ENCODE data around the gene OR6B3.

OR6B3 gene

GRCh38 chr2:240032406-240033329 lies 20.7 kb downstream of the OR6B3 start:
- Histone ChIP-seq H3K9me3 (ENCODE audit: control insufficient read depth, insufficient read depth, low read length) (no peaks in the 10 kb centered on the region), H3K4me3 (ENCODE audit: low read length) (no peak overlapping the region), H3K27me3 (ENCODE audit: control insufficient read depth, low read length) (peaks cover 10% of the 10 kb centered on the region; the same call in 1 of the 2 replicates), H3K36me3 (ENCODE audit: control insufficient read depth, low read length) (no peaks in the 10 kb centered on the region), H3K4me1 (ENCODE audit: control insufficient read depth, low read length) (no peaks in the 10 kb centered on the region), H3K9me2 (replicated peaks; ENCODE audit: control insufficient read depth, low read length) (no peaks in the 10 kb centered on the region), H3K27ac (ENCODE audit: low read depth, low read length) (no peak overlapping the region), H4K20me1 (ENCODE audit: control insufficient read depth, insufficient read depth, low read depth, low read length) (no peaks in the 10 kb centered on the region), H3F3A (ENCODE audit: control insufficient read depth, insufficient read depth) (no peaks in the 10 kb centered on the region), H3K79me2 (ENCODE audit: control insufficient read depth, low read length) (no peaks in the 10 kb centered on the region), H3K4me2 (ENCODE audit: low read length) (no peak overlapping the region)
- TF ChIP-seq EZH2phosphoT487 (IDR thresholded peaks at IDR 0.05; ENCODE audit: borderline replicate concordance, low read length) = no peak
- TF ChIP-seq CTCF (IDR thresholded peaks at IDR 0.05; ENCODE audit: low read depth, low read length, poor library complexity, severe bottlenecking) = no peak

- Histone ChIP-seq H3K79me2 (ENCODE audit: control insufficient read depth, low read length) (0 out of 2 replicates have a peak, but pooled peaks cover under 1% of the 10 kb centered on the region), H3K4me1 (ENCODE audit: control insufficient read depth, low read length) (0 out of 2 replicates have a peak, but pooled peaks cover 3% of the 10 kb centered on the region), H3K36me3 (ENCODE audit: control insufficient read depth, low read length) (no peaks in the 10 kb centered on the region), H3K9me3 (ENCODE audit: control insufficient read depth, insufficient read depth, low read length) (no peaks in the 10 kb centered on the region), H3K27ac (ENCODE audit: low read depth, low read length) (no peak within 1 kb of the TSS), H3K4me3 (ENCODE audit: low read length) (no peak within 1 kb of the TSS), H3K9me2 (replicated peaks; ENCODE audit: control insufficient read depth, low read length) (no peaks in the 10 kb centered on the region), H3K4me2 (ENCODE audit: low read length) (no peak within 1 kb of the TSS), H3F3A (ENCODE audit: control insufficient read depth, insufficient read depth) (no peaks in the 10 kb centered on the region), H4K20me1 (ENCODE audit: control insufficient read depth, insufficient read depth, low read depth, low read length) (no peaks in the 10 kb centered on the region), H3K27me3 (ENCODE audit: control insufficient read depth, low read length) (peaks cover 6% of the 10 kb centered on the region; the same call in 1 of the 2 replicates)
- TF ChIP-seq CTCF (IDR thresholded peaks at IDR 0.05; ENCODE audit: low read depth, low read length, poor library complexity, severe bottlenecking) = no peak
- TF ChIP-seq EZH2phosphoT487 (IDR thresholded peaks at IDR 0.05; ENCODE audit: borderline replicate concordance, low read length) = no peak
Measured at GRCh38 chr2:240030379-240031094, 22.8 kb downstream of the OR6B3 start, which contains the start of gene OR6B2. Gene OR6B2, minus strand, starts transcription at chr2:240030429. Its CDS starts 0 bp downstream, at chr2:240030429.

GRCh38 chr2:240024766-240025165 lies 28.6 kb downstream of the OR6B3 start:
- Histone ChIP-seq H3K4me3 (ENCODE audit: low read length) (peak overlapping the region; percentile 97), H3K36me3 (ENCODE audit: control insufficient read depth, low read length) (peaks cover 20% of the 10 kb centered on the region), H3K79me2 (ENCODE audit: control insufficient read depth, low read length) (peaks cover 56% of the 10 kb centered on the region), H3K4me2 (ENCODE audit: low read length) (peak overlapping the region; percentile 62), H3K27ac (ENCODE audit: low read depth, low read length) (no peak overlapping the region), H4K20me1 (ENCODE audit: control insufficient read depth, insufficient read depth, low read depth, low read length) (peaks cover 5% of the 10 kb centered on the region), H3K9me3 (ENCODE audit: control insufficient read depth, insufficient read depth, low read length) (no peaks in the 10 kb centered on the region), H3K9me2 (replicated peaks; ENCODE audit: control insufficient read depth, low read length) (no peaks in the 10 kb centered on the region), H3K4me1 (ENCODE audit: control insufficient read depth, low read length) (peaks cover 11% of the 10 kb centered on the region), H3K27me3 (ENCODE audit: control insufficient read depth, low read length) (no peaks in the 10 kb centered on the region), H3F3A (ENCODE audit: control insufficient read depth, insufficient read depth) (no peaks in the 10 kb centered on the region)
- TF ChIP-seq EZH2phosphoT487 (IDR thresholded peaks at IDR 0.05; ENCODE audit: borderline replicate concordance, low read length) (no peak), CTCF (IDR thresholded peaks at IDR 0.05; ENCODE audit: low read depth, low read length, poor library complexity, severe bottlenecking) (no peak)
